ENCODE results near the gene VTN.

The VTN gene

DNA sequence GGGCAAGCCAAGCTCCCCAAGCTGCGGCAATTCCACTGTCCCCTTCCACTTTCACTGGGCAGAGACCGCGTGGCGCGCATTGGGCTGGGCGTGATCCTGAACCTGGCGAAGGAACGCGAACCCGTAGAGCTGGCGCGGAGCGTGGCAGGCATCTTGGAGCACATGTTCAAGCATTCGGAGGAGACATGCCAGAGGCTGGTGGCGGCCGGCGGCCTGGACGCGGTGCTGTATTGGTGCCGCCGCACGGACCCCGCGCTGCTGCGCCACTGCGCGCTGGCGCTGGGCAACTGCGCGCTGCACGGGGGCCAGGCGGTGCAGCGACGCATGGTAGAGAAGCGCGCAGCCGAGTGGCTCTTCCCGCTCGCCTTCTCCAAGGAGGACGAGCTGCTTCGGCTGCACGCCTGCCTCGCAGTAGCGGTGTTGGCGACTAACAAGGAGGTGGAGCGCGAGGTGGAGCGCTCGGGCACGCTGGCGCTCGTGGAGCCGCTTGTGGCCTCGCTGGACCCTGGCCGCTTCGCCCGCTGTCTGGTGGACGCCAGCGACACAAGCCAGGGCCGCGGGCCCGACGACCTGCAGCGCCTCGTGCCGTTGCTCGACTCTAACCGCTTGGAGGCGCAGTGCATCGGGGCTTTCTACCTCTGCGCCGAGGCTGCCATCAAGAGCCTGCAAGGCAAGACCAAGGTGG, 11.2 kb upstream of the VTN start:
- H3K4me3 ChIP-seq (ENCODE audit: low read depth, low read length), result peak overlapping the region; percentile 52; the same call in 1 of the 2 replicates

DNA sequence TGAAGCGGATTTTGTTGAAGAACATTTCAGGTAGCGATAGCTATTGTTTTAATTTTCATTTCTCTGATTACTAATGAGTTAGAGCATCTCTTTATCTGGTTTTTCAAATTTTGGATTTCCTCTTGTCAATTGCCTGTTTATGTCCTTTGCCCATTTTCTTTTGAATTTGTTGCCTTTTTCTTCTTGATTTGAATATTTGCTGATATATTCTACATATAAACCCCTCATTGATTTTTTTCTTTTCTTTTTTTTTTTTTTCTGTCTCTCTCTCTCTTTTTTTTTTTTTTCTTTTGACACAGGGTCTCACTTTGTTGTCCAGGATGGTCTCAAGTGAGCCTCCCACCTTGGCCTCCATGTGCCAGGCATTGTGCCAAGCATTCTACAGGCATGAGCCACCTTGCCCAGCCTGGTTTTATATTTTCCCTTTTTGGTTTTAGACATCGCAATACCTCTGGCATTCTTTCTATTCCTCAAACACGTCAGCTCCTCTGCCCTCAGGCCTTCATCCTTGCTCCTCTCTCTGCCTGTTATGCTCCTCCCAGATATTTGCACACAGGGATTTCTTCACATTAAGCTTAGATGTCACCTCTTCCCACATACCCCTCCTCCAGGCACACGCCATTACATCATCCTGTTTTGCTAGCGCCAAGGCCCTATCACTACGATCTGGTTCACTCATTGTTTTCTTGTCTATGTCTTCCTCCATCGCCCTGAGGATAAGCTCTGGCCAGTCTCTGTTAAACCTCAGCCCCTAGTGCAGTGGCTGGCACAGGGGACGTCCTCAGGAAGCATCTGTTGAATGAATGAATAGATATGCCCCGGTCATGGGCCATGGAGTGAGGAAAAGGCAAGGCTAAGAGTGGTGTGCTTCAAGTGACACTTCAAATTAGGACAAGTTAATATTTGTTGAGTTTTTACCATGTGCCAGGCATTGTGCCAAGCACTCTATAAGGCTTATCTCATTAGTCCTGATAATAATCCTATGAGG, 10.0 kb upstream of the VTN start:
- Histone ChIP-seq H3K27me3 (ENCODE audit: control insufficient read depth, insufficient read depth, low read length) (peaks cover 52% of the 10 kb centered on the region), H3K9me3 (ENCODE audit: control insufficient read depth, insufficient read depth, low read length) (no peaks in the 10 kb centered on the region), H3K9ac (ENCODE audit: low read depth, low read length) (no peak overlapping the region), H3K4me1 (ENCODE audit: control insufficient read depth, insufficient read depth, low read length) (no peaks in the 10 kb centered on the region), H3K4me3 (ENCODE audit: low read depth, low read length) (no peak overlapping the region), H3K36me3 (ENCODE audit: control insufficient read depth, insufficient read depth, low read length) (no peaks in the 10 kb centered on the region), H3K27ac (ENCODE audit: low read depth, low read length) (no peak overlapping the region)

More for the DNA sequence above, 11.2 kb upstream of the VTN start:
- Histone ChIP-seq H3K27ac (ENCODE audit: low read depth, low read length) (no peak overlapping the region), H3K9ac (ENCODE audit: low read depth, low read length) (no peak overlapping the region), H3K9me3 (ENCODE audit: control insufficient read depth, insufficient read depth, low read length) (no peaks in the 10 kb centered on the region), H3K27me3 (ENCODE audit: control insufficient read depth, insufficient read depth, low read length) (peaks cover 64% of the 10 kb centered on the region), H3K4me1 (ENCODE audit: control insufficient read depth, insufficient read depth, low read length) (no peaks in the 10 kb centered on the region), H3K36me3 (ENCODE audit: control insufficient read depth, insufficient read depth, low read length) (no peaks in the 10 kb centered on the region)

DNA sequence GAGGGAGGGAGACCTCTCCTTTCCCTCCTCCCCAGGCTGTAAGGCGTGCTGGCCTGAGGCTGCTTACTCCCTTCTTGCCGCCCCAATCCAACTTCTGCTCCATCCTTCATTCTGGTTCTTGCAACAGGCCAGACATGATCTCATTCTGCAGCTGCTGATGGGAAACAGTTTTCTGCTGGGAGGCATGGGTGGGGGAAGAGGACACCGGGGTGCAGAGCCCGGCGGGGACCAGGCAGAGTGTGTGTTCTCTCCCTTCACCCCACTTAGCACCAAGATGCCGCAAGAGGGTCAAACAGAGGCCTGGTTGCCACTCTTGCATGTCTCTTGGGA, 2.8 kb upstream of the VTN start:
- Histone ChIP-seq H3K9me3 (ENCODE audit: control insufficient read depth, insufficient read depth, low read length) (no peaks in the 10 kb centered on the region), H3K36me3 (ENCODE audit: control insufficient read depth, insufficient read depth, low read length) (no peaks in the 10 kb centered on the region), H3K4me1 (ENCODE audit: control insufficient read depth, insufficient read depth, low read length) (peaks cover 17% of the 10 kb centered on the region), H3K9ac (ENCODE audit: low read depth, low read length) (no peak overlapping the region), H3K27ac (ENCODE audit: low read depth, low read length) (no peak overlapping the region), H3K4me3 (ENCODE audit: low read depth, low read length) (no peak overlapping the region; the same call in 1 of the 2 replicates), H3K27me3 (ENCODE audit: control insufficient read depth, insufficient read depth, low read length) (peaks cover 19% of the 10 kb centered on the region)

DNA sequence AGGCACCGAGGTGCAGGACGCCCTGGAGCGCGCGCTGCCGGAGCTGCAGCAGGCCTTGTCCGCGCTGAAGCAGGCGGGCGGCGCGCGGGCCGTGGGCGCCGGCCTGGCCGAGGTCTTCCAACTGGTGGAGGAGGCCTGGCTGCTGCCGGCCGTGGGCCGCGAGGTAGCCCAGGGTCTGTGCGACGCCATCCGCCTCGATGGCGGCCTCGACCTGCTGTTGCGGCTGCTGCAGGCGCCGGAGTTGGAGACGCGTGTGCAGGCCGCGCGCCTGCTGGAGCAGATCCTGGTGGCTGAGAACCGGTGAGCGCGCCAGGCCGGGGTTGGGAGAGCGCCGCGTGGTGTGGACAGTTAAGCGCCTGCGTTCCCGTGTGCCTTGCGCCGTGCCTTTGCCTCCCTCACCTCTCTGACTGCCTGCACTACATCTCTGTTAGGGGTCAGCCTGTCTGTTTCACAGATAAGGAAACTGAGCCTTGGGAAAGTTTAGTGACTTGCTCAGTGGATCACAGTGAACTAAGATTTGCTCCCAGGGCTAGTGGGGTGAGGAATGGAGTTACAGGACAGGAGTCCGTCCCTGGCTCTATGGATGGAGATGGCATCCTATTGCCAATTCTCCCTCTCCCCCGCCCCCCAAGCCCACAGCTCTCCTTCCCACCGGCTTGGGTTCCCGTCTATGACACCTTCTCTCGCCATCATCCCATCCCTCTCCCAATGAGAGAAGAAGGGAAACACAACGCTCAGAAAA, 2.3 kb upstream of the VTN start:
- peaks cover 19% of the 10 kb centered on the region for H3K27me3 ChIP-seq (ENCODE audit: control insufficient read depth, insufficient read depth, low read length)
- H3K9me3 ChIP-seq (ENCODE audit: control insufficient read depth, insufficient read depth, low read length), result no peaks in the 10 kb centered on the region
- no peaks in the 10 kb centered on the region for H3K36me3 ChIP-seq (ENCODE audit: control insufficient read depth, insufficient read depth, low read length)
- H3K9ac ChIP-seq (ENCODE audit: low read depth, low read length), result no peak overlapping the region
- peaks cover 17% of the 10 kb centered on the region for H3K4me1 ChIP-seq (ENCODE audit: control insufficient read depth, insufficient read depth, low read length)
- H3K4me3 ChIP-seq (ENCODE audit: low read depth, low read length), result peak overlapping the region; percentile 83
- H3K27ac ChIP-seq (ENCODE audit: low read depth, low read length), result no peak overlapping the region

DNA sequence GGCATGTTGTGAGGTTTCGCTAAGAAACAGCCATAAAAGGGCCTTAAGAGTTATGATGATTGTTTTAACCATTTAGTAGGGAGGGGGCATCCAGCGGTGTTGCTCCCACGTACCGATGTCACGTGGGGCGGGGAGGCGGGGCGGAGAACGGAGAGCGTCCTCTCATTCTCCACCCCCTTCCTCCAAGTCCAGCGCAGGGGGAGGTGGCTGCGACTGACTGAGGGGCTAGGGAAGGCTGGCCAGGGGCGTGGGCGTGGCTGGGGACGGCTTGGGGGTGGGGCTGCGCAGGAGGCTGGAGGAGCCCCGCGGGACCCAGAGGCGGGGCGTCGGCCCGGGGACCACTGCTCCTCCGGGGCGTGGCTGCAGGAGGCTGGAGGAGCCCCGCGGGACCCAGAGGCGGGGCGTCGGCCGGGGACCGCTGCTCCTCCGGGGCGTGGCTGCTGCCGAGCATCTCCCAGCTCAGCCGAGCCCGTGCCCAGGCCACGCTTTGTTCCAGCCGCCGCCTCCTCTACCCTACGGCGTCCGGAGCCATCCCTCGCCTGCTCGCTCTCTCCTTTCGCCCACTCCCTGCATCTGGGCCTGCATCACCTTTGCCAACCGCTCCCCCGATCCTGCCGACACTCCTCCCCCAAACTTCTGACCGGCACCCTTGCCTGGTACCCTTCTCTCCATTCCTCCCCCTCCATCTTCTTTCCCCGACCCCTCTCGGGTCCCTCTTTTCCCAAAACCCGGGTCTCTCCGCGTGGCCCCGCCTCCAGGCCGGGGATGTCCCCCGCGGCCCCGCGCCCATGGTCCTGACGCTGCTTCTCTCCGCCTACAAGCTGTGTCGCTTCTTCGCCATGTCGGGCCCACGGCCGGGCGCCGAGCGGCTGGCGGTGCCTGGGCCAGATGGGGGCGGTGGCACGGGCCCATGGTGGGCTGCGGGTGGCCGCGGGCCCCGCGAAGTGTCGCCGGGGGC, 1.4 kb upstream of the VTN start, which contains the start of gene SARM1:
Gene SARM1, plus strand, starts transcription at position 450 of the 958 bp plus-strand sequence. Its CDS starts 339 bp downstream, at position 789.
- peak within 1 kb of the TSS; percentile 83 for H3K4me3 ChIP-seq (ENCODE audit: low read depth, low read length)
- peaks cover 19% of the 10 kb centered on the region for H3K27me3 ChIP-seq (ENCODE audit: control insufficient read depth, insufficient read depth, low read length)
- H3K27ac ChIP-seq (ENCODE audit: low read depth, low read length), result peak within 1 kb of the TSS; percentile 74
- H3K36me3 ChIP-seq (ENCODE audit: control insufficient read depth, insufficient read depth, low read length), result no peaks in the 10 kb centered on the region
- H3K4me1 ChIP-seq (ENCODE audit: control insufficient read depth, insufficient read depth, low read length), result peaks cover 17% of the 10 kb centered on the region
- no peak within 1 kb of the TSS for H3K9ac ChIP-seq (ENCODE audit: low read depth, low read length)
- H3K9me3 ChIP-seq (ENCODE audit: control insufficient read depth, insufficient read depth, low read length), result no peaks in the 10 kb centered on the region

DNA sequence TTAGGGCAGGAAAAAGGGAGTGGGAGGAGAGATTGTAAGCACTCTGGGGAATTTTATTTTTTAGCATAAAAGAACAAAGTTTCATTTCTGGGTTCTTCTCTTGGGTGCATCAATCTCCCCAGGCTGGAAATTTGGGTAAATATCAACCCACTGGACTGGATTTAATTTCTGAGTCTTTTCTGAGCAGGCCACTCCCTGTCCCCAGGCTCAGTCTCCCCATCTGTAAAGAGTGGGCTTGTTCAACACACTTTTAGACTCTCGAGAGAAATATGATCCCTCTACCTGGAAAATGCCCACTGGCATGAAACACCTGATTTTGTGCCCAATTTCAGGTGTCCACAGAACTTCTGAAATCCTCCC, 617 bp upstream of the VTN start:
- peaks cover 17% of the 10 kb centered on the region for H3K4me1 ChIP-seq (ENCODE audit: control insufficient read depth, insufficient read depth, low read length)
- H3K27ac ChIP-seq (ENCODE audit: low read depth, low read length), result peak overlapping the region; percentile 74
- H3K36me3 ChIP-seq (ENCODE audit: control insufficient read depth, insufficient read depth, low read length), result no peaks in the 10 kb centered on the region
- peak overlapping the region; percentile 83 for H3K4me3 ChIP-seq (ENCODE audit: low read depth, low read length)
- H3K9me3 ChIP-seq (ENCODE audit: control insufficient read depth, insufficient read depth, low read length), result no peaks in the 10 kb centered on the region
- no peak overlapping the region for H3K9ac ChIP-seq (ENCODE audit: low read depth, low read length)
- peaks cover 19% of the 10 kb centered on the region for H3K27me3 ChIP-seq (ENCODE audit: control insufficient read depth, insufficient read depth, low read length)

DNA sequence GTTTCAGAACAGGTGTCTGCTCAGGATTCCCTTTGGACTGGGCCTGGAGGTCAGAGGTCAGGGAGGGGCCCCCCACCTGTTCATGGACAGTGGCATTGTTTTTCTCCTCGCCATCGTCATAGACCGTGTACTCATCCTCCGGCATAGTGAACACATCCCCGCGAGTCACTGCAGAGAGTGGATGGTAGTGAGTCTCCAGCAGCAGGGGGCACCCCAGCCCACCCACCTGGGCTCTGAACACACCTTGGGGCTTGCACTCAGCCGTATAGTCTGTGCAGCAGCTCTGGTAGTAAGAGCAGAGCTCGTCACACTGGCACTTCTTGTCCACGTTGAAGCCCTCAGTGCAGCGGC, 448 bp downstream of the VTN start:
- Histone ChIP-seq H3K36me3 (ENCODE audit: control insufficient read depth, insufficient read depth, low read length) (no peaks in the 10 kb centered on the region; the same call in 1 of the 2 replicates), H3K4me3 (ENCODE audit: low read depth, low read length) (no peak overlapping the region), H3K4me1 (ENCODE audit: control insufficient read depth, insufficient read depth, low read length) (peaks cover 17% of the 10 kb centered on the region), H3K27me3 (ENCODE audit: control insufficient read depth, insufficient read depth, low read length) (peaks cover 19% of the 10 kb centered on the region), H3K9me3 (ENCODE audit: control insufficient read depth, insufficient read depth, low read length) (no peaks in the 10 kb centered on the region), H3K9ac (ENCODE audit: low read depth, low read length) (no peak overlapping the region), H3K27ac (ENCODE audit: low read depth, low read length) (peak overlapping the region; percentile 74)

DNA sequence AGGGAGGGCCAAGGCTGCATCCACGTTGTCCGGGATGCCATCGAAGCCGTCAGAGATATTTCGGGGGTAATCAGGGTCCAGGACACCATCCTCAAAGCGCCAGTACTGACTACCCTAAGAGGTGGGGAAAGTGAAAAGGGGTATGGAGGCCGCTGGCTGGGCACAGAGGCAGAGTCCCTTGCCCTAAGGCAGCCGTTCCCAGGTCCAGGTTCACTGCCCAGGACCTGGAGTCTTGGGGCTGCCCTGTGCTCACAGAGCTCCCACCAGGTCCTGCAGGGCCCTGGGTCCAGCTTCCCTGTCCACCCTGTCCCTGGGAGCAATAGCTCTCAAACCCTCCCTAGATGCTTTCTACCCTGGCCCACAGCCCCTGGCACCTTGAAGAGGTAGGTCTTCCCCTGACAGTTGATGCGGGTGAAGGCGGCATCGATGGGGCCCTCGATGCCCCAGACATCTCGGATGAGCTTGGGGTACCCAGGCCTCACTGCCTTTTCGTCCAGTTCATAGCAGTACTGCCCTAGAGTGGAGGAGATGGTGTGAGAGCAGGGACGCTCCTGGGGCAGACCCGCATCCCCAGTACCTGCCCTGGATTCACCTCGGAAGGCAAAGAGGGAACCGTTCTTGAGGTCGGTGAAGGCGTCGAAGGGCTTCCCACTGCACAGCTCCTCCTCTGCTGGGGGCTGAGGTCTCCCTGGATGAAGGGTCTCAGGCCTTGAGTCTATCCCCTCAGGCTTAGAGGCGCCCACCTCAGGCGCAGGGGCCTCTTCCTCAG, 1.0 kb downstream of the VTN start:
- H3K9me3 ChIP-seq (ENCODE audit: control insufficient read depth, insufficient read depth, low read length), result no peaks in the 10 kb centered on the region
- H3K27me3 ChIP-seq (ENCODE audit: control insufficient read depth, insufficient read depth, low read length), result peaks cover 19% of the 10 kb centered on the region
- H3K4me1 ChIP-seq (ENCODE audit: control insufficient read depth, insufficient read depth, low read length), result peaks cover 17% of the 10 kb centered on the region
- no peak overlapping the region for H3K9ac ChIP-seq (ENCODE audit: low read depth, low read length)
- H3K4me3 ChIP-seq (ENCODE audit: low read depth, low read length), result no peak overlapping the region
- no peaks in the 10 kb centered on the region; the same call in 1 of the 2 replicates for H3K36me3 ChIP-seq (ENCODE audit: control insufficient read depth, insufficient read depth, low read length)
- H3K27ac ChIP-seq (ENCODE audit: low read depth, low read length), result no peak overlapping the region

DNA sequence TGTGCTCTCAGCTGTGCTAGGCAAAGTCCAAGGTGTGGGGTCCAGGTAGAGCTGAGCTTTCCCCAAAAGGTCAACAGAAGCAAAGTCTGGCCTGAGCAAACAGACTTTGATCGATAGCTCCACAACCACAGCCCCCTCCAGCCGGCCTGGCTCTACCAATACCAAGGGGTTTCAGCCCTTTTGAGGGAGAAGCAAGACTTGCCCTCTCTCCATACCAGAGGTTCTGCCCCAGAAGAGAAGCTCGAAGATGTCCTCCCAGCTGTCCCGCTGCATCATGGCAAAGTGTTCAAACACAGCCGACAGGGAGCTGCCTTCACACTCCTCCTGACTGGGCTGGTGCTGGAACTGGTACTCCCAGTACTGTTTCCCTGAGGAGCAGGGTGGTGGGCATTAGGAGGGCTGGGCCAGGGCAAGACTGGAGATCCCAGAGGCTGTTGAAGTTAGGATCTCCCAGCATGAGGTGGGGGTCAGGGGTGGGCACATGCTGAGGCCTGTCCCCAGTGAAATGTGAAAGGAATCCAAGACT, 1.7 kb downstream of the VTN start:
- Histone ChIP-seq H3K27ac (ENCODE audit: low read depth, low read length) (peak overlapping the region; percentile 56), H3K4me1 (ENCODE audit: control insufficient read depth, insufficient read depth, low read length) (peaks cover 17% of the 10 kb centered on the region)

More for the DNA sequence above, 1.7 kb downstream of the VTN start:
- Histone ChIP-seq H3K9me3 (ENCODE audit: control insufficient read depth, insufficient read depth, low read length) (no peaks in the 10 kb centered on the region), H3K4me3 (ENCODE audit: low read depth, low read length) (no peak overlapping the region), H3K27me3 (ENCODE audit: control insufficient read depth, insufficient read depth, low read length) (peaks cover 16% of the 10 kb centered on the region), H3K36me3 (ENCODE audit: control insufficient read depth, insufficient read depth, low read length) (peaks cover 6% of the 10 kb centered on the region), H3K9ac (ENCODE audit: low read depth, low read length) (no peak overlapping the region)

Measured in HUES48 (cell line).